Calu3 (cell line): ENCODE measurements around the gene SLC49A3. TPM values are rescaled to one million over a fixed set of nuclear protein-coding genes. Genes with fewer than 3 reads are reported as not detected.
A peak's percentile ranks its signal among the peaks of the same experiment; 100 is the strongest.
"Not testable (repeated sequence)": the region's sequence is repeated elsewhere in the genome, so short reads cannot be mapped to it uniquely, and the experiment has no call there.

Experiments used
- BruUV-seq: library from RNA; stranded (reverse); fragments of 400-500 nt; replicated peaks from 2 replicates; lab custom pipeline; 2021; lab: Mats Ljungman, UMichigan
- CTCF ChIA-PET: fragments of 300-600 bp; sonication (Branson Sonifier 250); formaldehyde crosslinking; loops from one replicate; lab custom pipeline; 2022; ENCODE audit warnings: antibody characterized with exemption; lab: Charles Lee
- DNase-seq: peaks from one replicate; pipeline ENCODE4 v3.0.0; 2022
- H3K27ac Mint-ChIP-seq: one replicate; pipeline ENCODE4 v1.8.0; 2022; ENCODE audit warnings: mixed read lengths; ENCODE audit not compliant: unreplicated experiment
- H3K27me3 Mint-ChIP-seq: one replicate; pipeline ENCODE4 v1.8.0; 2022; ENCODE audit warnings: mixed read lengths; ENCODE audit not compliant: unreplicated experiment
- H3K36me3 Mint-ChIP-seq: one replicate; pipeline ENCODE4 v1.8.0; 2022; ENCODE audit warnings: mild to moderate bottlenecking, moderate library complexity, mixed read lengths; ENCODE audit not compliant: insufficient read depth, unreplicated experiment
- H3K4me1 Mint-ChIP-seq: one replicate; pipeline ENCODE4 v1.8.0; 2022; ENCODE audit warnings: mild to moderate bottlenecking, low read depth, mixed read lengths; ENCODE audit not compliant: unreplicated experiment
- H3K4me3 Mint-ChIP-seq: one replicate; pipeline ENCODE4 v1.8.0; 2022; ENCODE audit warnings: mild to moderate bottlenecking, low read depth, moderate library complexity, mixed read lengths; ENCODE audit not compliant: unreplicated experiment
- H3K9me3 Mint-ChIP-seq: one replicate; pipeline ENCODE4 v1.8.0; 2022; ENCODE audit warnings: low read depth, mixed read lengths; ENCODE audit not compliant: unreplicated experiment
- CTCF ChIP-seq: fragments of 200-600 bp; IDR thresholded peaks from one replicate; pipeline ENCODE4 v1.8.0; 2022; ENCODE audit warnings: antibody characterized with exemption; ENCODE audit not compliant: unreplicated experiment
- intact Hi-C: fragments of 100-400 bp; cut with micrococcal nuclease; formaldehyde crosslinking; loops from one replicate; pipeline ENCODE4 v1.10.0; 2022; ENCODE audit not compliant: unreplicated experiment
- total RNA-seq: library from RNA; stranded (reverse); gene quantifications from 2 replicates; pipeline ENCODE4 v1.2.3, GENCODE V29; 2022

SLC49A3 gene
- total RNA-seq, 1 experiment from 2014 or later = 0.40 TPM

GRCh38 chr4:707929-708630 lies 19.1 kb upstream of the SLC49A3 start:
- intact Hi-C loops = no loop called here
- Mint-ChIP-seq H3K27me3 (peaks cover 3% of the 10 kb centered on the region), H3K4me3 (no peak overlapping the region), H3K9me3 (no peaks in the 10 kb centered on the region), H3K4me1 (no peaks in the 10 kb centered on the region), H3K36me3 (peaks cover 9% of the 10 kb centered on the region), H3K27ac (no peak overlapping the region)
- TF ChIP-seq CTCF = no peak
- no peak for DNase-seq
- CTCF ChIA-PET = no interaction called here
- BruUV-seq = no TSS peak

- BruUV-seq = no TSS peak
- H3K4me3 Mint-ChIP-seq = no peak overlapping the region
- no peak for DNase-seq
- intact Hi-C loops = no loop called here
- no peak overlapping the region for H3K27ac Mint-ChIP-seq
- H3K36me3 Mint-ChIP-seq = peaks cover 9% of the 10 kb centered on the region
- no peaks in the 10 kb centered on the region for H3K9me3 Mint-ChIP-seq
- no peaks in the 10 kb centered on the region for H3K4me1 Mint-ChIP-seq
- H3K27me3 Mint-ChIP-seq = peaks cover 13% of the 10 kb centered on the region
- CTCF ChIA-PET = no interaction called here
- TF ChIP-seq CTCF = no peak
Measured at GRCh38 chr4:706834-707598, 18.1 kb upstream of the SLC49A3 start.

GRCh38 chr4:706083-706633 lies 17.2 kb upstream of the SLC49A3 start:
- intact Hi-C loops, H3K4me1 Mint-ChIP-seq, BruUV-seq, DNase-seq, CTCF ChIA-PET, H3K36me3 Mint-ChIP-seq, H3K9me3 Mint-ChIP-seq, H3K27ac Mint-ChIP-seq: not testable (repeated sequence)
- Mint-ChIP-seq H3K4me3 (peak overlapping the region; percentile 71), H3K27me3 (peaks cover 13% of the 10 kb centered on the region)

GRCh38 chr4:705278-706082 lies 16.5 kb upstream of the SLC49A3 start, which contains the start of gene PCGF3:
TSS of gene PCGF3 (plus strand) at chr4:705832. CDS start at chr4:733681, 27,849 bp downstream.
- no peaks in the 10 kb centered on the region for H3K4me1 Mint-ChIP-seq
- DNase-seq = peak; percentile 97
- no peaks in the 10 kb centered on the region for H3K9me3 Mint-ChIP-seq
- CTCF ChIA-PET = no interaction called here
- peaks cover 4% of the 10 kb centered on the region for H3K36me3 Mint-ChIP-seq
- BruUV-seq = TSS peak; percentile 47
- peak within 1 kb of the TSS; percentile 71 for H3K4me3 Mint-ChIP-seq
- intact Hi-C loops = no loop called here
- no peak within 1 kb of the TSS for H3K27ac Mint-ChIP-seq
- no peak for TF ChIP-seq CTCF
- H3K27me3 Mint-ChIP-seq = peaks cover 13% of the 10 kb centered on the region
